H1 (cell line): ENCODE results near the gene TMEM255B.

Source experiments
- CTCF ChIP-seq, 3 experiments: IDR thresholded peaks; 1 replicate in 2 of 3; 2 replicates in 1 of 3; pipeline versions ENCODE4 v1.5.1 to v1.6.1; 2011; ENCODE audit warnings: low read length in 3 of 3, mild to moderate bottlenecking in 3 of 3, inconsistent platforms in 2 of 3, low read depth in 1 of 3, moderate library complexity in 1 of 3; ENCODE audit not compliant: insufficient read depth in 1 of 3; ENCODE audit errors: control extremely low read depth in 1 of 3
- EZH2 ChIP-seq: fragments of 200-600 bp; sonication (generic); IDR thresholded peaks from 2 replicates; pipeline ENCODE4 v1.7.1; 2012; ENCODE audit warnings: low read depth, mild to moderate bottlenecking, moderate library complexity, low read length, inconsistent platforms; ENCODE audit not compliant: severe bottlenecking
- JUN ChIP-seq: IDR thresholded peaks from 2 replicates; pipeline ENCODE4 v1.6.1; 2011; ENCODE audit warnings: low read depth, mild to moderate bottlenecking, improper control_type of control experiment, low read length
- NRF1 ChIP-seq: IDR thresholded peaks from 2 replicates; pipeline ENCODE4 v1.6.1; 2011; ENCODE audit warnings: mild to moderate bottlenecking, low read depth, low read length, improper control_type of control experiment
- POLR2A ChIP-seq, 2 experiments: IDR thresholded peaks; 1 replicate in 1 of 2; 2 replicates in 1 of 2; pipeline ENCODE4 v1.6.1; 2011; ENCODE audit warnings: low read depth in 2 of 2, low read length in 2 of 2, mild to moderate bottlenecking in 2 of 2; ENCODE audit errors: control extremely low read depth in 1 of 2
- RAD21 ChIP-seq, 2 experiments: IDR thresholded peaks in 1 of 2; conservative IDR thresholded peaks in 1 of 2; 2 replicates each; pipeline ENCODE4 v1.6.1; 2011; ENCODE audit warnings: low read depth in 2 of 2, low read length in 2 of 2, improper control_type of control experiment in 1 of 2, inconsistent platforms in 1 of 2, mild to moderate bottlenecking in 1 of 2, moderate library complexity in 1 of 2
- RXRA ChIP-seq: IDR thresholded peaks from 2 replicates; pipeline ENCODE4 v1.6.1; 2011; ENCODE audit warnings: low read depth, mild to moderate bottlenecking, low read length, moderate library complexity; ENCODE audit not compliant: insufficient read depth
- SRF ChIP-seq: IDR thresholded peaks from 2 replicates; pipeline ENCODE4 v1.6.1; 2011; ENCODE audit warnings: mild to moderate bottlenecking, low read depth, low read length, moderate library complexity
- TBP ChIP-seq: IDR thresholded peaks from 2 replicates; pipeline ENCODE4 v1.6.1; 2011; ENCODE audit warnings: low read depth, low read length, improper control_type of control experiment
- ZNF274 ChIP-seq: IDR thresholded peaks from 2 replicates; pipeline ENCODE4 v1.7.0; 2012; ENCODE audit warnings: low read length, borderline replicate concordance; ENCODE audit errors: extremely low read depth

- no peak for TF ChIP-seq ZNF274
- TF ChIP-seq POLR2A (IDR thresholded peaks at IDR 0.05; ENCODE audit: control extremely low read depth in 1 of 2, low read depth in 2 of 2, low read length in 2 of 2): no peak
- TF ChIP-seq RAD21 (IDR thresholded peaks at IDR 0.05 in 1 of 2, conservative IDR thresholded peaks at IDR 0.05 in 1 of 2; ENCODE audit: low read depth in 2 of 2, low read length in 2 of 2): no peak
- TF ChIP-seq CTCF (IDR thresholded peaks at IDR 0.05; ENCODE audit: control extremely low read depth in 1 of 3, insufficient read depth in 1 of 3, low read depth in 1 of 3, low read length in 3 of 3): no peak
- no peak for TF ChIP-seq NRF1
- TF ChIP-seq RXRA: no peak
- no peak for TF ChIP-seq EZH2
- no peak for TF ChIP-seq JUN
- no peak for TF ChIP-seq TBP
- TF ChIP-seq SRF: no peak
These were observed 9.5 kb upstream of the TMEM255B start for GRCh38 chr13:113749507-113749906.
